NCI-H345 treated with DMSO at 0.1 percent for 48 hours (cell line): Measurements from ENCODE around the gene STAB1.

Experiments
- DNase-seq: peaks from one replicate; lab custom pipeline; 2025; ENCODE audit not compliant: unreplicated experiment; lab: John Stamatoyannopoulos, UW

STAB1 gene

GRCh38 chr3:52561028-52561747 lies 66.0 kb downstream of the STAB1 start:
- no peak for DNase-seq

- no peak for DNase-seq
Measured at GRCh38 chr3:52563984-52564383, 68.8 kb downstream of the STAB1 start.

GRCh38 chr3:52568069-52568468 lies 72.9 kb downstream of the STAB1 start:
- no peak for DNase-seq

GRCh38 chr3:52570076-52570475 lies 74.9 kb downstream of the STAB1 start:
- DNase-seq = no peak

DNA sequence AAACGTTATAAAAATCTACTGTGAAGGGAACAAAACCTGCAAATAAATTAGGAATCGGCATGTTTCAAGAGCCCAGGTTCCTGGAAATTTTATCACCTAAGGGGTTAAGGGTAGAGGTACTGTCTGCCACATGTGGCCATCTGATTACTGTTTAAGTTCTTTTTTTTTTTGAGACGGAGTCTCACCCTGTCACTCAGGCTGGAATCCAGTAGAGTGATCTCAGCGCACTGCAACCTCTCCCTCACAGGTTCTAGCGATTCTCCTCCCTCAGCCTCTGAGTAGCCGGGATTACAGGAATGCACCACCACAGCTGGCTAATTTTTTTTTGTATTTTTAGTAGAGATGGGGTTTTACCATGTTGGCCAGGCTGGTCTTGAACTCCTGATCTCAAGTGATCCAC lies 77.1 kb downstream of the STAB1 start:
- no peak for DNase-seq
